Stimulated activated naive B cell treated with anti-CD40 and anti-IgM and Interleukin-4, amounts not matched to agents 10 μg/mL and 1 μg/mL and 100 μg/mL, for 72 hours (primary cell): ENCODE data around the gene RPL27A.

Experiments used
- ATAC-seq, 2 donors: fragments of 150-1000 bp; cut with Tn5 transposase; replicated peaks; 2 replicates each; pipeline ENCODE4 v1.10.0; 2021; ENCODE audit warnings: moderate library complexity in 1 of 2
- DNase-seq: peaks from one replicate; pipeline ENCODE4 v3.0.0; 2021
- H3K27ac Mint-ChIP-seq: one replicate; pipeline ENCODE4 v1.8.0; 2022; ENCODE audit warnings: mild to moderate bottlenecking, mixed read lengths
- H3K27me3 Mint-ChIP-seq, 2 donors: one replicate each; pipeline ENCODE4 v1.8.0; 2022; ENCODE audit warnings: mixed read lengths in 2 of 2
- H3K36me3 Mint-ChIP-seq, 2 donors: one replicate each; pipeline ENCODE4 v1.8.0; 2022; ENCODE audit warnings: mixed read lengths in 2 of 2, mild to moderate bottlenecking in 1 of 2
- H3K4me1 Mint-ChIP-seq, 2 donors: one replicate each; pipeline ENCODE4 v1.8.0; 2022; ENCODE audit warnings: mixed read lengths in 2 of 2, mild to moderate bottlenecking in 1 of 2
- H3K4me3 Mint-ChIP-seq, 2 donors: one replicate each; pipeline ENCODE4 v1.8.0; 2022; ENCODE audit warnings: mild to moderate bottlenecking in 2 of 2, mixed read lengths in 2 of 2, moderate library complexity in 1 of 2
- H3K9me3 Mint-ChIP-seq, 2 donors: one replicate each; pipeline ENCODE4 v1.8.0; 2022; ENCODE audit warnings: mixed read lengths in 2 of 2, mild to moderate bottlenecking in 1 of 2

The RPL27A gene

GRCh38 chr11:8698917-8699441 lies 16.4 kb downstream of the RPL27A start:
- no peak for DNase-seq
- H3K4me3 Mint-ChIP-seq = no peak overlapping the region
- no peak for ATAC-seq

GRCh38 chr11:8699903-8700302 lies 17.3 kb downstream of the RPL27A start:
- ATAC-seq (no peak), DNase-seq (no peak)
- Mint-ChIP-seq H3K4me1 (peaks cover 12 to 25% of the 10 kb centered on the region in 2 donors), H3K36me3 (peaks cover 25 to 36% of the 10 kb centered on the region in 2 donors), H3K27ac (no peak overlapping the region), H3K4me3 (no peak overlapping the region), H3K9me3 (no peaks in the 10 kb centered on the region), H3K27me3 (no peaks in the 10 kb centered on the region)

More at GRCh38 chr11:8698917-8699441, 16.4 kb downstream of the RPL27A start:
- H3K27me3 Mint-ChIP-seq = no peaks in the 10 kb centered on the region
- H3K4me1 Mint-ChIP-seq = peaks cover 12 to 25% of the 10 kb centered on the region in 2 donors
- H3K27ac Mint-ChIP-seq = no peak overlapping the region
- no peaks in the 10 kb centered on the region for H3K9me3 Mint-ChIP-seq
- H3K36me3 Mint-ChIP-seq = peaks cover 30 to 40% of the 10 kb centered on the region in 2 donors

- Mint-ChIP-seq H3K4me3 (no peak overlapping the region), H3K36me3 (peaks cover 12 to 23% of the 10 kb centered on the region in 2 donors), H3K4me1 (peaks cover 15 to 30% of the 10 kb centered on the region in 2 donors), H3K27ac (no peak overlapping the region), H3K9me3 (no peaks in the 10 kb centered on the region), H3K27me3 (no peaks in the 10 kb centered on the region)
- DNase-seq (no peak), ATAC-seq (no peak)
Observed at GRCh38 chr11:8701891-8702597, 19.5 kb downstream of the RPL27A start.

GRCh38 chr11:8702598-8702915 lies 20.0 kb downstream of the RPL27A start:
- H3K27me3 Mint-ChIP-seq = no peaks in the 10 kb centered on the region
- no peak overlapping the region for H3K4me3 Mint-ChIP-seq
- H3K36me3 Mint-ChIP-seq = peaks cover 7 to 17% of the 10 kb centered on the region in 2 donors

GRCh38 chr11:8704136-8704535 lies 21.5 kb downstream of the RPL27A start:
- no peak for DNase-seq
- no peak for ATAC-seq
- Mint-ChIP-seq H3K27ac (no peak overlapping the region), H3K4me1 (peaks cover 10 to 19% of the 10 kb centered on the region in 2 donors), H3K27me3 (no peaks in the 10 kb centered on the region), H3K9me3 (no peaks in the 10 kb centered on the region), H3K36me3 (peaks cover 6 to 16% of the 10 kb centered on the region in 2 donors), H3K4me3 (no peak overlapping the region)

More at GRCh38 chr11:8702598-8702915, 20.0 kb downstream of the RPL27A start:
- DNase-seq (no peak), ATAC-seq (no peak)
- Mint-ChIP-seq H3K4me1 (peaks cover 14 to 25% of the 10 kb centered on the region in 2 donors), H3K27ac (no peak overlapping the region), H3K9me3 (no peaks in the 10 kb centered on the region)

GRCh38 chr11:8705146-8705545 lies 22.6 kb downstream of the RPL27A start:
- peaks cover 3 to 9% of the 10 kb centered on the region in 2 donors for H3K4me1 Mint-ChIP-seq
- no peaks in the 10 kb centered on the region for H3K9me3 Mint-ChIP-seq
- DNase-seq = no peak
- no peaks in the 10 kb centered on the region for H3K27me3 Mint-ChIP-seq
- no peak overlapping the region for H3K4me3 Mint-ChIP-seq
- no peak for ATAC-seq
- no peak overlapping the region for H3K27ac Mint-ChIP-seq
- H3K36me3 Mint-ChIP-seq = peaks cover 6 to 16% of the 10 kb centered on the region in 2 donors

- no peak overlapping the region for H3K27ac Mint-ChIP-seq
- DNase-seq (no peak), ATAC-seq (no peak)
- no peaks in the 10 kb centered on the region for H3K27me3 Mint-ChIP-seq
- peaks cover 3 to 7% of the 10 kb centered on the region in 2 donors for H3K4me1 Mint-ChIP-seq
- H3K36me3 Mint-ChIP-seq = peaks cover 6 to 10% of the 10 kb centered on the region in 2 donors
- H3K9me3 Mint-ChIP-seq = no peaks in the 10 kb centered on the region
- H3K4me3 Mint-ChIP-seq = no peak overlapping the region
Observed at GRCh38 chr11:8706673-8707432, 24.3 kb downstream of the RPL27A start.

- peaks cover 3 to 7% of the 10 kb centered on the region in 2 donors for H3K4me1 Mint-ChIP-seq
- H3K27ac Mint-ChIP-seq = no peak overlapping the region
- H3K4me3 Mint-ChIP-seq = no peak overlapping the region
- no peak for DNase-seq
- no peak for ATAC-seq
- peaks cover 4 to 5% of the 10 kb centered on the region in 2 donors for H3K36me3 Mint-ChIP-seq
- H3K27me3 Mint-ChIP-seq = no peaks in the 10 kb centered on the region
- no peaks in the 10 kb centered on the region for H3K9me3 Mint-ChIP-seq
Observed at GRCh38 chr11:8707541-8708191, 25.1 kb downstream of the RPL27A start.

- DNase-seq (no peak), ATAC-seq (no peak)
- Mint-ChIP-seq H3K9me3 (no peaks in the 10 kb centered on the region), H3K4me1 (peaks cover 3 to 7% of the 10 kb centered on the region in 2 donors), H3K36me3 (peaks cover 4 to 5% of the 10 kb centered on the region in 2 donors), H3K27me3 (no peaks in the 10 kb centered on the region), H3K27ac (no peak overlapping the region), H3K4me3 (no peak overlapping the region)
Observed at GRCh38 chr11:8709002-8709672, 26.5 kb downstream of the RPL27A start.

GRCh38 chr11:8709777-8710176 lies 27.2 kb downstream of the RPL27A start:
- Mint-ChIP-seq H3K4me3 (no peak overlapping the region), H3K9me3 (no peaks in the 10 kb centered on the region), H3K4me1 (peaks cover 3 to 11% of the 10 kb centered on the region in 2 donors), H3K27me3 (no peaks in the 10 kb centered on the region), H3K27ac (no peak overlapping the region), H3K36me3 (peaks cover 4 to 5% of the 10 kb centered on the region in 2 donors)
- DNase-seq (no peak), ATAC-seq (no peak)

- Mint-ChIP-seq H3K36me3 (no peaks in the 10 kb centered on the region), H3K27me3 (no peaks in the 10 kb centered on the region), H3K4me3 (no peak overlapping the region), H3K9me3 (no peaks in the 10 kb centered on the region), H3K4me1 (peaks cover 0 to 6% of the 10 kb centered on the region in 2 donors), H3K27ac (no peak overlapping the region)
- ATAC-seq (no peak), DNase-seq (no peak)
Observed at GRCh38 chr11:8711895-8712442, 29.4 kb downstream of the RPL27A start.

GRCh38 chr11:8712506-8712905 lies 29.9 kb downstream of the RPL27A start:
- Mint-ChIP-seq H3K27ac (no peak overlapping the region), H3K9me3 (no peaks in the 10 kb centered on the region), H3K4me3 (no peak overlapping the region), H3K27me3 (no peaks in the 10 kb centered on the region), H3K36me3 (no peaks in the 10 kb centered on the region), H3K4me1 (peaks cover 4 to 12% of the 10 kb centered on the region in 2 donors)
- DNase-seq (no peak), ATAC-seq (no peak)

GRCh38 chr11:8713760-8714454 lies 31.3 kb downstream of the RPL27A start:
- ATAC-seq (no peak), DNase-seq (no peak)
- no peaks in the 10 kb centered on the region for H3K9me3 Mint-ChIP-seq
- no peak overlapping the region for H3K27ac Mint-ChIP-seq
- no peaks in the 10 kb centered on the region for H3K27me3 Mint-ChIP-seq
- no peak overlapping the region for H3K4me3 Mint-ChIP-seq
- H3K4me1 Mint-ChIP-seq = peaks cover 13 to 26% of the 10 kb centered on the region in 2 donors
- H3K36me3 Mint-ChIP-seq = no peaks in the 10 kb centered on the region
